ENCODE measurements around the gene SYT1.

DNA sequence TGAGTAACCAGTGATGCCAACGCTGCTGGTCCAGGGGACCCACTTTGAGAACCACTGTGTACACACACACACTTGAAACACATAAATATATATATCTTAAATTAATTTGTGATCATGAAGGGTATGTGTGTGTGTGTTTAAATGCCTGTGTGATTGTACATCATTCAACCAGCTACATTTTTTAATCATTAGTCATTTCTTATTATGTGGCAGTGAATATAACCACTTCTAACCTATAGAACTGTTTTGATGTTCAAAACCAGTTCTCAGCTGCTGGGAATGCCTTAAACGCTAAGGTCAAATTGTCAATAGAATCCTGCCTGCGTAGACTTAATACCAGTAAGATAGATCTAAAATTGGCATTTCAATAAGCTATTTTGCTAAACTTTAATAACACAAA lies 330.0 kb downstream of the SYT1 start:
- TF ChIP-seq POLR2A (IDR thresholded peaks at IDR 0.05; ENCODE audit: low read depth) (no peak), CTCF (IDR thresholded peaks at IDR 0.05) (no peak)
